GM23338 (cell line): ENCODE data around the gene KEAP1. TPM values are rescaled to one million over a fixed set of nuclear protein-coding genes. Genes with fewer than 3 reads are reported as not detected.

Experiments used
- ATAC-seq: fragments of 200-7000 bp; cut with Tn5 transposase; 3 replicates; pipeline ENCODE4 v1.9.1; 2020
- DNase-seq: peaks from one replicate; pipeline ENCODE4 v3.0.0-alpha.2; 2015; ENCODE audit warnings: low spot score
- H2AFZ ChIP-seq: fragments of 200-600 bp; sonication (generic); 2 replicates; pipeline ENCODE4 v1.8.0; 2016; ENCODE audit warnings: antibody characterized with exemption, mild to moderate bottlenecking, moderate library complexity
- H3F3A ChIP-seq: fragments of 200-600 bp; sonication (generic); replicated peaks from 2 replicates; pipeline ENCODE4 v1.8.0; 2017; ENCODE audit warnings: antibody characterized with exemption, mixed run types, low read depth
- H3K27ac ChIP-seq: fragments of 200-600 bp; sonication (generic); 2 replicates; pipeline ENCODE4 v1.6.1; 2016; ENCODE audit warnings: low read depth
- H3K27me3 ChIP-seq: fragments of 200-600 bp; sonication (generic); 2 replicates; pipeline ENCODE4 v1.8.0; 2016; ENCODE audit warnings: mild to moderate bottlenecking, mixed run types, moderate library complexity; ENCODE audit not compliant: insufficient read depth
- H3K36me3 ChIP-seq: fragments of 200-600 bp; sonication (generic); 2 replicates; pipeline ENCODE4 v1.8.0; 2016; ENCODE audit warnings: mild to moderate bottlenecking; ENCODE audit not compliant: insufficient read depth
- H3K4me1 ChIP-seq: fragments of 200-600 bp; sonication (generic); 2 replicates; pipeline ENCODE4 v1.8.0; 2016; ENCODE audit warnings: mild to moderate bottlenecking, moderate library complexity; ENCODE audit not compliant: insufficient read depth
- H3K4me2 ChIP-seq: fragments of 200-600 bp; sonication (generic); 2 replicates; pipeline ENCODE4 v1.7.1; 2017; ENCODE audit warnings: mixed run types
- H3K4me3 ChIP-seq: fragments of 200-600 bp; sonication (generic); 2 replicates; pipeline ENCODE4 v1.6.1; 2016; ENCODE audit warnings: mixed run types
- H3K79me2 ChIP-seq: fragments of 200-600 bp; sonication (generic); replicated peaks from 2 replicates; pipeline ENCODE4 v1.8.0; 2017; ENCODE audit warnings: mild to moderate bottlenecking; ENCODE audit not compliant: insufficient read depth
- H3K9me2 ChIP-seq: fragments of 200-600 bp; sonication (generic); 2 replicates; pipeline ENCODE4 v1.8.0; 2017; ENCODE audit not compliant: insufficient read depth
- H4K20me1 ChIP-seq: fragments of 200-600 bp; sonication (generic); replicated peaks from 2 replicates; pipeline ENCODE4 v1.8.0; 2017; ENCODE audit warnings: mild to moderate bottlenecking; ENCODE audit not compliant: insufficient read depth
- H3K27ac Mint-ChIP-seq: 2 replicates; pipeline ENCODE4 v1.8.0; 2020; ENCODE audit warnings: inconsistent platforms, mild to moderate bottlenecking, moderate library complexity, mixed read lengths
- H3K27me3 Mint-ChIP-seq: 3 replicates; pipeline ENCODE4 v1.8.0; 2022; ENCODE audit warnings: low read depth, mild to moderate bottlenecking, moderate library complexity, mixed read lengths, inconsistent platforms; ENCODE audit not compliant: insufficient read depth, poor library complexity
- H3K36me3 Mint-ChIP-seq: 3 replicates; pipeline ENCODE4 v1.8.0; 2021; ENCODE audit warnings: low read depth, mild to moderate bottlenecking, inconsistent platforms, moderate library complexity, mixed read lengths
- H3K4me1 Mint-ChIP-seq: 3 replicates; pipeline ENCODE4 v1.8.0; 2020; ENCODE audit warnings: mild to moderate bottlenecking, inconsistent platforms, mixed read lengths
- H3K4me3 Mint-ChIP-seq: 3 replicates; pipeline ENCODE4 v1.8.0; 2021; ENCODE audit warnings: moderate library complexity, mild to moderate bottlenecking, inconsistent platforms, mixed read lengths
- H3K9me3 Mint-ChIP-seq: 3 replicates; pipeline ENCODE4 v1.8.0; 2020; ENCODE audit warnings: moderate library complexity, mild to moderate bottlenecking, inconsistent platforms, mixed read lengths
- CREB1 ChIP-seq: fragments of 250-450 bp; sonication (Bioruptor Pico); IDR thresholded peaks from 2 replicates; pipeline ENCODE4 v1.5.0; 2020; ENCODE audit warnings: low read depth, mild to moderate bottlenecking, moderate library complexity
- JUNB ChIP-seq: IDR thresholded peaks from one replicate; pipeline ENCODE4 v1.6.1; 2016; ENCODE audit warnings: antibody characterized with exemption; ENCODE audit not compliant: unreplicated experiment
- STAT1 ChIP-seq: IDR thresholded peaks from one replicate; pipeline ENCODE4 v1.6.1; 2016; ENCODE audit warnings: antibody characterized with exemption; ENCODE audit not compliant: unreplicated experiment
- polyA plus RNA-seq: library from polyadenylated mRNA; unstranded; fragments of >200 nt; fragmentation: Nextera tagmentation; extraction: Ambion mirVana; gene quantifications from 2 replicates; pipeline ENCODE4 v1.2.1, GENCODE V29; 2016
- total RNA-seq: library from RNA; depleted of rRNA; stranded (reverse); fragments of >200 nt; shearing (Covaris generic); gene quantifications from 2 replicates; pipeline ENCODE4 v1.2.3, GENCODE V29; 2014
- TF ChIP-seq, protein P1 (sequence below), 2 experiments: fragments of 200-600 bp in 1 of 2; sonication (generic) in 1 of 2; conservative IDR thresholded peaks; 2 replicates each; pipeline versions ENCODE4 v1.5.1 to v1.6.1; 2016 to 2017; ENCODE audit warnings: antibody characterized with exemption in 2 of 2, low read depth in 2 of 2, mild to moderate bottlenecking in 2 of 2, moderate library complexity in 1 of 2
- TF ChIP-seq, protein P2 (sequence below): IDR thresholded peaks from one replicate; pipeline ENCODE4 v1.6.1; 2018; ENCODE audit warnings: antibody characterized with exemption; ENCODE audit not compliant: unreplicated experiment

KEAP1 gene
- total and polyA plus RNA-seq, 2 experiments from 2014 or later = 57.8 to 77.5 TPM

DNA sequence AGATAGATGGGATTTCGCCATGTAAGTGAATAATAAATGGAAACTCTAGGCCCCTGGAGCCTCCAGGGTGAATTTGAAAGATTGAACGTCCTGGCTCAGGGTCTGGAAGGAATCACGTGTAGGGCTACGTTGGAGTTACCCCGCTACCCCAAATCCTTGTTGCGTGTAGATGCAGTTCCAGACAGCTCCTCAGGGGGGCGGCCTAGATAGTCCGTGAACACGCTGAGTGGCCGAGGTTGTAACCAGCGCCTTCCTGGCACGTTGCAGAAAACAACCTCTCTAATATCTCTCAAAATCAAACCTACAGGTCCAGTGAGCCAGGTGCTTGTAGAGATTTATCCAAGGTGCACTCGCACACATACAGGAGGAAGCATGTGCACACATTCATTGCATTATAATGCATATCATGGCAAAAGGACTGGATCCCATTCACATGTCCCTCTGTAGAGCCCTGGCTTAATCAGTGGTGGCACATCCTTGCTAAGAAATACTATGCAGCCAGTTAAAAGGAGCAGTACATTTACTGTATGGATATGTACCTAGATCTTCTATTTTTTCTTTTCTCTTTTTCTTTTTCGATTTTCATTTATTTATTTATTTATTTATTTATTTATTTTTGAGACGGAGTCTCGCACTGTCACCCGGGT lies 2.5 kb upstream of the KEAP1 start:
- TF ChIP-seq STAT1 (no peak), JUNB (no peak), CREB1 (CRISPR knock-in tag) (peak; percentile 55; the same call in 1 of the 2 replicates)
- TF ChIP-seq, protein P1, sequence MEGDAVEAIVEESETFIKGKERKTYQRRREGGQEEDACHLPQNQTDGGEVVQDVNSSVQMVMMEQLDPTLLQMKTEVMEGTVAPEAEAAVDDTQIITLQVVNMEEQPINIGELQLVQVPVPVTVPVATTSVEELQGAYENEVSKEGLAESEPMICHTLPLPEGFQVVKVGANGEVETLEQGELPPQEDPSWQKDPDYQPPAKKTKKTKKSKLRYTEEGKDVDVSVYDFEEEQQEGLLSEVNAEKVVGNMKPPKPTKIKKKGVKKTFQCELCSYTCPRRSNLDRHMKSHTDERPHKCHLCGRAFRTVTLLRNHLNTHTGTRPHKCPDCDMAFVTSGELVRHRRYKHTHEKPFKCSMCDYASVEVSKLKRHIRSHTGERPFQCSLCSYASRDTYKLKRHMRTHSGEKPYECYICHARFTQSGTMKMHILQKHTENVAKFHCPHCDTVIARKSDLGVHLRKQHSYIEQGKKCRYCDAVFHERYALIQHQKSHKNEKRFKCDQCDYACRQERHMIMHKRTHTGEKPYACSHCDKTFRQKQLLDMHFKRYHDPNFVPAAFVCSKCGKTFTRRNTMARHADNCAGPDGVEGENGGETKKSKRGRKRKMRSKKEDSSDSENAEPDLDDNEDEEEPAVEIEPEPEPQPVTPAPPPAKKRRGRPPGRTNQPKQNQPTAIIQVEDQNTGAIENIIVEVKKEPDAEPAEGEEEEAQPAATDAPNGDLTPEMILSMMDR (conservative IDR thresholded peaks at IDR 0.05; ENCODE audit: low read depth in 2 of 2) = peak; percentile 76 to 82

DNA sequence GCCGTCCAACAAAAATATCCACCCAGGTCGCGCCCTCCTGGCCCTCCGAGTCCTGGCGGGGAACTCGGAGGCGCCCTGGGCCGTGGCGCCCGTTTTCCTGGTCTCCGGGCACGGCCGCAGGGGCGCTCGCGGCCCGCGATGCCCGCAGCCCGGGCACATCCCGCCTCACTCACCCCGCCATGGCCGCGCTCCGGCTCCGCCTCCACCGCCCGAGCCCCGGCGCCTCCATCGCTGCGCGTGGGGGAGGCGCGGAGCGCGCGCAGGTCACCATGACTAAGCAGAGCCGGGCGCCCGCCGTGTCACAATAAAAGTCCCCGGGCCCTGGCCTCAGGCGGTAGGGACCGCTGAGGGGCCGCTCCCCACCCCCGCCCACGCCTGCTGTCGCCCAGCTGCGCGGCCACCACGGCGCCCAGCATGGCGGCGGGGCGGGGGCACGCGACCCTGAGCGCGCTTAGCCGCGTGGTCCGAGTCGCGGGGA lies 593 bp downstream of the KEAP1 start:
- ATAC-seq = peak; percentile 73
- H2AFZ ChIP-seq = peak overlapping the region; percentile 86; the same call in 1 of the 2 replicates
- H3K27ac Mint-ChIP-seq = peak overlapping the region; percentile 96

More for the DNA sequence above, 2.5 kb upstream of the KEAP1 start:
- Mint-ChIP-seq H3K27me3 (peaks cover 20% of the 10 kb centered on the region), H3K36me3 (peaks cover 7% of the 10 kb centered on the region), H3K4me1 (peaks cover 7% of the 10 kb centered on the region), H3K27ac (no peak overlapping the region; the same call in 1 of the 2 replicates), H3K9me3 (peaks cover 4% of the 10 kb centered on the region; the same call in 1 of the 3 replicates), H3K4me3 (no peak overlapping the region)
- Histone ChIP-seq H3K4me3 (no peak overlapping the region), H3K27ac (no peak overlapping the region), H3K27me3 (peaks cover 9% of the 10 kb centered on the region; the same call in 1 of the 2 replicates), H4K20me1 (no peaks in the 10 kb centered on the region; the same call in 1 of the 2 replicates), H3K79me2 (peaks cover 18% of the 10 kb centered on the region), H3K9me2 (no peaks in the 10 kb centered on the region), H3K4me1 (peaks cover 17% of the 10 kb centered on the region), H3F3A (peaks cover 19% of the 10 kb centered on the region; the same call in 1 of the 2 replicates), H3K36me3 (no peaks in the 10 kb centered on the region), H2AFZ (no peak overlapping the region), H3K4me2 (no peak overlapping the region)
- ATAC-seq (peak; percentile 20), DNase-seq (peak; percentile 94)

More for the DNA sequence above, 593 bp downstream of the KEAP1 start:
- Mint-ChIP-seq H3K27me3 (peaks cover 25% of the 10 kb centered on the region), H3K4me1 (peaks cover 25% of the 10 kb centered on the region), H3K36me3 (peaks cover 33% of the 10 kb centered on the region), H3K9me3 (peaks cover 4% of the 10 kb centered on the region; the same call in 1 of the 3 replicates), H3K4me3 (peak overlapping the region; percentile 79)
- H3K9me2 ChIP-seq = no peaks in the 10 kb centered on the region
- H4K20me1 ChIP-seq = no peaks in the 10 kb centered on the region; the same call in 1 of the 2 replicates
- H3K79me2 ChIP-seq = peaks cover 47% of the 10 kb centered on the region
- H3K27me3 ChIP-seq = peaks cover 9% of the 10 kb centered on the region; the same call in 1 of the 2 replicates
- peaks cover 18% of the 10 kb centered on the region; the same call in 1 of the 2 replicates for H3K36me3 ChIP-seq
- H3K4me1 ChIP-seq = peaks cover 28% of the 10 kb centered on the region
- H3F3A ChIP-seq = peaks cover 21% of the 10 kb centered on the region
- peak overlapping the region; percentile 96 for H3K27ac ChIP-seq
- peak overlapping the region; percentile 90 for H3K4me3 ChIP-seq
- TF ChIP-seq CREB1 (CRISPR knock-in tag) = peak; percentile 79
- TF ChIP-seq, protein P2, sequence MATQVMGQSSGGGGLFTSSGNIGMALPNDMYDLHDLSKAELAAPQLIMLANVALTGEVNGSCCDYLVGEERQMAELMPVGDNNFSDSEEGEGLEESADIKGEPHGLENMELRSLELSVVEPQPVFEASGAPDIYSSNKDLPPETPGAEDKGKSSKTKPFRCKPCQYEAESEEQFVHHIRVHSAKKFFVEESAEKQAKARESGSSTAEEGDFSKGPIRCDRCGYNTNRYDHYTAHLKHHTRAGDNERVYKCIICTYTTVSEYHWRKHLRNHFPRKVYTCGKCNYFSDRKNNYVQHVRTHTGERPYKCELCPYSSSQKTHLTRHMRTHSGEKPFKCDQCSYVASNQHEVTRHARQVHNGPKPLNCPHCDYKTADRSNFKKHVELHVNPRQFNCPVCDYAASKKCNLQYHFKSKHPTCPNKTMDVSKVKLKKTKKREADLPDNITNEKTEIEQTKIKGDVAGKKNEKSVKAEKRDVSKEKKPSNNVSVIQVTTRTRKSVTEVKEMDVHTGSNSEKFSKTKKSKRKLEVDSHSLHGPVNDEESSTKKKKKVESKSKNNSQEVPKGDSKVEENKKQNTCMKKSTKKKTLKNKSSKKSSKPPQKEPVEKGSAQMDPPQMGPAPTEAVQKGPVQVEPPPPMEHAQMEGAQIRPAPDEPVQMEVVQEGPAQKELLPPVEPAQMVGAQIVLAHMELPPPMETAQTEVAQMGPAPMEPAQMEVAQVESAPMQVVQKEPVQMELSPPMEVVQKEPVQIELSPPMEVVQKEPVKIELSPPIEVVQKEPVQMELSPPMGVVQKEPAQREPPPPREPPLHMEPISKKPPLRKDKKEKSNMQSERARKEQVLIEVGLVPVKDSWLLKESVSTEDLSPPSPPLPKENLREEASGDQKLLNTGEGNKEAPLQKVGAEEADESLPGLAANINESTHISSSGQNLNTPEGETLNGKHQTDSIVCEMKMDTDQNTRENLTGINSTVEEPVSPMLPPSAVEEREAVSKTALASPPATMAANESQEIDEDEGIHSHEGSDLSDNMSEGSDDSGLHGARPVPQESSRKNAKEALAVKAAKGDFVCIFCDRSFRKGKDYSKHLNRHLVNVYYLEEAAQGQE = no peak
- H3K4me2 ChIP-seq = peak overlapping the region; percentile 92
- DNase-seq = peak; percentile 91
